Measurements from ENCODE around the gene CLMN.

DNA sequence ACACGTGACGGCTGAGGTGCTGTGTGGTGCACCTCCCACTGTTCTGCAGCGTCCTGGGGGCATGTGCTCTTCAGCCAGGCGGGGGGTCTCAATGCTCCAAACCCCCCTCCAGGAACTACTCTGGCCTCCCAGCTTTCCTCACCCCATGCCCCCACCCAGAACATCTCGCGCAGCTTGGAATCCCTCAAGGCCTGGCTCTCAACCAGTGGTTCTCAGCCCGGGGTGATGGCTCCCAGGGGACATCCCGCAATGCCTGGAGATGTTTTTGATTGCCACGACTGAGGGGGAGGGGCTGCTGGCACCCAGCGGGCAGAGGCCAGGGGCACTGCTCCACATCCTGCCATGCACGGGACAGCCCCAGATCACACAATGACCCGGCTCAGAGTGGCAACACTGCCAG lies 83.5 kb downstream of the CLMN start:
- no peak for TF ChIP-seq POLR2AphosphoS5 (IDR thresholded peaks at IDR 0.05; ENCODE audit: borderline replicate concordance, low read depth, low read length)
- TF ChIP-seq EZH2 (IDR thresholded peaks at IDR 0.05) = no peak
- TF ChIP-seq FOXP2 (optimal IDR thresholded peaks at IDR 0.05; ENCODE audit: control extremely low read depth, extremely low read length, insufficient read depth) = no peak
